AG09309 (cell line): ENCODE measurements around the gene WDR59.

Experiments
- DNase-seq: peaks from one replicate; pipeline ENCODE4 v3.0.0-alpha.2; 2010; ENCODE audit warnings: low read depth
- H3K4me3 ChIP-seq: 2 replicates; pipeline ENCODE4 v1.5.1; 2011; ENCODE audit warnings: mild to moderate bottlenecking, low read depth, low read length, moderate library complexity; ENCODE audit not compliant: control insufficient read depth
- CTCF ChIP-seq: IDR thresholded peaks from 2 replicates; pipeline ENCODE4 v1.5.1; 2011; ENCODE audit warnings: mild to moderate bottlenecking, low read depth, low read length, inconsistent platforms; ENCODE audit not compliant: insufficient read depth, control insufficient read depth; ENCODE audit errors: missing control alignments

The WDR59 gene

GRCh38 chr16:74903901-74904678 is 80.8 kb downstream of the WDR59 start:
- no peak for TF ChIP-seq CTCF
- no peak overlapping the region for H3K4me3 ChIP-seq

GRCh38 chr16:74903120-74903519 is 81.8 kb downstream of the WDR59 start:
- DNase-seq, result no peak
- H3K4me3 ChIP-seq, result no peak overlapping the region
- no peak for TF ChIP-seq CTCF

More at GRCh38 chr16:74903901-74904678, 80.8 kb downstream of the WDR59 start:
- no peak for DNase-seq

GRCh38 chr16:74902161-74902560 is 82.8 kb downstream of the WDR59 start:
- DNase-seq, result no peak
- TF ChIP-seq CTCF, result no peak
- no peak overlapping the region for H3K4me3 ChIP-seq

GRCh38 chr16:74901606-74902005 is 83.3 kb downstream of the WDR59 start:
- H3K4me3 ChIP-seq, result no peak overlapping the region
- DNase-seq, result no peak
- no peak for TF ChIP-seq CTCF

- DNase-seq, result no peak
- TF ChIP-seq CTCF, result no peak
- H3K4me3 ChIP-seq, result no peak overlapping the region
These were observed 85.1 kb downstream of the WDR59 start for GRCh38 chr16:74899816-74900215.

- no peak for DNase-seq
- no peak for TF ChIP-seq CTCF
- H3K4me3 ChIP-seq, result no peak overlapping the region
These were observed 86.3 kb downstream of the WDR59 start for GRCh38 chr16:74898659-74899058.
